GM21515 (cell line): Measurements from ENCODE around the gene TRMT13.
"Not testable (repeated sequence)": the region's sequence is repeated elsewhere in the genome, so short reads cannot be mapped to it uniquely, and the experiment has no call there.

Experiments used
- ATAC-seq: cut with Tn5 transposase; IDR thresholded peaks from one replicate; pipeline ENCODE4 v1.9.1; 2021; ENCODE audit not compliant: unreplicated experiment

Gene TRMT13

DNA sequence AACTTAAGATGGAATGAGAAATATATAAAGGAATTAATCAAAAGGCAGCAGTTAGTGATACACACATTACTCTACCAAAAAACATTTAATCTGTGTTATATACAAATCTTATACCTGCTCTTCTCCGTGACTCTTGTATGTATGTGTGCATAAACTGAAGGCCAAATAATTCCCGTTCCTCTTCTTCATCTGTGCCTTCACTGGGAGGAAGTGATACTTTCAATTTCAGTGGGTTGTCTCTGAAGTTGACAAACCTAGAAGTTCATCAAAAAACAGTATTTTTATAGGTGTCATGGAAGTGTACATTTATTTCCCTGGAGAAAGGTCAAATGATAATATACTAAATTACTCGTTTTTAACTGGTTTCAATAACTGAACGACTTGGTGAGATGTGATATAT is 19.3 kb downstream of the TRMT13 start:
- no peak for ATAC-seq

DNA sequence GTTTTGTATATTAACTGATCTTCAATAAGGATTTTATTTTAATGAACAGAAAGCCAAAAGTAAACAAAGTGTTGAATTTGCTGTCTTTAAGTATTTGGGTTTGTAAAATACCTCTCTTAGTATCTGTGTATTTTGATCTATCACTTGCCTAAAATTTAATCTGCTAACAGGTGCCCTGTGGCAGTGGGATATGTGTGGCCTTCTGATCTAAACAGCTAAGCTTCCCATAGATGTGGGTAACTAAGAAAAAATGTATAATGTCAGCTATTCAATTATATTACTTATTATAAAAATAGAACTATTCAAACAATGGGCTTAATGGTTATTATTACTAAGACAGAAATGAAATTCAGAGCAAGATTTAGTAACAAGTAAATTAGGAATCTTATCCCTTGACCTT is 29.9 kb downstream of the TRMT13 start:
- ATAC-seq, result no peak

DNA sequence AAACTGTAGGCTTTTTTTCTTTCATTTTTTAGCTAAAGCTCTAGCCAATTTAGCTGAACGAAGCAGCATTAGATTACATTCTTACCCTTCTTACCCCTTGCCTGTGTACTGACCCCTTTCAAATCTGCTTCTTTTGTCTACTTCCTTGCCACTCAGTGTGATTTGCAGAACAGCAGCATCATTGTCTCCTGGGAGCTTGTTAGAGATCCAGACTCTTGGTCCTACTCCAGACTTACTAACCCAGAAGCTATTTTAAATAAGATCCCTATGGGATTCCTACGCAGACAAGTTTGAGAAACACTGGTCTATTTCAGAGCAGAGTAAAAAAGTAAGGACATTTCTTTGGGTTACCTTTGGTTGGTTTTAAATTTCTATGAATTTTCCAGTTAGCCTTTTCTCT is 31.3 kb downstream of the TRMT13 start:
- ATAC-seq, result no peak

GRCh38 chr1:100164702-100165101 is 31.7 kb downstream of the TRMT13 start:
- ATAC-seq, result no peak

DNA sequence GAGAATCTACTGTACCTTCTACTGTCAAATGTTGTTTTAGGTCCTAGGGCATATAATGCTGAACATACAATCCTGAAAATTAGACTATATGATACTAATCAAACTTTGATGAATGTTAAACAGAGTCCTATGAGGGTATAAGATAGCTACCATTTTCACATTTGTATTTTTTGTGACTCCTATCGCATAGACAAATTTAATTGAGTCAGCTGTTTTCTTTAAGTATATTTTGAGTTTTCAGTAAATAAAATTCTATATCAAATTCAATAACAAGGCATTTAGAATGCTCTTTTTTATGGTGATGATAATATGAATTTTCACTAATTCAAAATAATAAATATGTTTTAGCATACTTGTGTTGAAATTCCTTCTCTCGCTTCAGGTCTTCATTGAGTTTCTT is 35.1 kb downstream of the TRMT13 start:
- ATAC-seq, result no peak

DNA sequence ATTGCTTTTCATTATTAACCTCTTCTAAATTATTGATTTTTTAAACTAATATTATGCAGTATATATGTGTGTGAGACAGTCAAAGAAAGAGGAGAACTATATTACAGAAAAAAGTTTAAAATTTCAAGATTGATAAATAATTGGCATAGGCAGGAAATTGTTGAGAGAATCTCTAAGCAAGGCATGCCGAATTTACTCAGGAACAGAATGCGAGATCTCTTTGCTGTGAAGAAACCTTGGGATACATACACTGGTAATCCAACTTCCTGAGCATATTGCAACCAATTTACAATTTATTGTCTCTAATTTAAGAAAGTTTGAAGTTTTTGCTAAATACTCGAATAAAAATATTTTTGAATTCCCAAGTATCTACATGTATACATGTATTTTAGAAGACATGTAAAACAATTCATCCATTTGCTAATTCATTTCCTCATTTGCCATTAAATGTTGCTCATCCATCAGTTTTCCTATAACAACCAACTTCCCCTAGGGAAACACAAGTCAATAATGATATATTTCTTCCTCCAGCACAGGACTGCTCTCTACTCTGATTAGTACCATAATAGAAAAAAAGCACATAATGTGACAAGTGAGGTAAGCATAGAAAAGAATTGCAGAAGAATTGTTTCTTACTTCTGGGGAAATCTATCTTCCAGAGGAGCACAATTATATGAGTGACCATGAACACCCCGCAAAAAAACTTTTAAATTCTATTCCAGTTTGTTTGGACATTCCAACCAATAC is 44.5 kb downstream of the TRMT13 start:
- ATAC-seq, result no peak

DNA sequence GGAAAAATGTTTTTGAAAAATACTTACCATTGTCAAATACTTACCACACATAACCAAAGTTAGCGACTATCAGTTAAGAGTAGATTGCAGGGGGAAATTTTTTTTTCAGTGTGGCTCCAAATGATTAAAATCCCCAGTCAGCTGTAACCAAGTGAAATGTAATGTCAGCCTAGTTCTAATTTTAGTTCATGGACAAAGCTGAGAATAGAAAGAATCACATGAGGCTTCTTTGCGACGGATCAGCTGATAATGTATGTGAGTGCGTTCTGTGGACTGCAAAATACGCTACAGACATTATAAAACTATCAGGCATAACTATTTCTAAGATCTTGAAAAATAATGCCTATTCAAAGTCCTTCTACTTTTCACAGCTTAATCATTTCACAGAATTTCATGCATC is 45.1 kb downstream of the TRMT13 start, which contains the start of gene LRRC39:
LRRC39 (minus strand) TSS at position 166 of the 400 bp plus-strand sequence. CDS start 9,740 bp downstream, outside the sequence.
- ATAC-seq, result no peak

- no peak for ATAC-seq
These were observed 50.4 kb downstream of the TRMT13 start for GRCh38 chr1:100183370-100183769.

GRCh38 chr1:100184536-100184935 is 51.6 kb downstream of the TRMT13 start:
- peak; percentile 68 for ATAC-seq

GRCh38 chr1:100187912-100188311 is 54.9 kb downstream of the TRMT13 start:
- ATAC-seq, result no peak

GRCh38 chr1:100188617-100189016 is 55.7 kb downstream of the TRMT13 start:
- no peak for ATAC-seq

GRCh38 chr1:100198596-100198995 is 65.6 kb downstream of the TRMT13 start:
- ATAC-seq, result no peak

DNA sequence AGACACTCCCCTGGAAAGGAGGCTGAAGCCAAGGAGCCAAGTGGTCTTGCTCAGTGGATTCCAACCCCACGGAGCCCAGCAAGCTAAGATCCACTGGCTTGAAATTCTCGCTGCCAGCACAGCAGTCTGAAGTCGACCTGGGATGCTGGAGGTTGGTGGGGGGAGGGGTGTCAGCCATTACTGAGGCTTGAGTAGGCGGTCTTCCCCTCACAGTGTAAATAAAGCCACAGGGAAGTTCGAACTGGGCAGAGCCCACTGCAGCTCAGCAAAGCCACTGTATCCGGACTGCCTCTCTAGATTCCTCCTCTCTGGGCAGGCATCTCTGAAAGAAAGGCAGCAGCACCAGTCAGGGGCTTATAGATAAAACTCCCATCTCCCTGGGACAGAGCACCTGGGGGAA is 67.1 kb downstream of the TRMT13 start:
- ATAC-seq, result not testable (repeated sequence)
